HCT116 (cell line): Measurements from ENCODE around the gene YWHAH. TPM values are rescaled to one million over a fixed set of nuclear protein-coding genes. Genes with fewer than 3 reads are reported as not detected.

Experiments used
- ATAC-seq: fragments of 200-7000 bp; cut with Tn5 transposase; 2 replicates; pipeline ENCODE4 v1.9.1; 2020; ENCODE audit warnings: mild to moderate bottlenecking, moderate library complexity
- BruUV-seq: library from RNA; stranded (reverse); fragments of 400-500 nt; replicated peaks from 2 replicates; lab custom pipeline; 2021; lab: Mats Ljungman, UMichigan
- CTCF ChIA-PET: fragments of 300-600 bp; sonication (Branson Sonifier 250); formaldehyde crosslinking; loops from one replicate; lab custom pipeline; 2021; ENCODE audit warnings: antibody characterized with exemption; lab: Charles Lee
- POLR2A ChIA-PET: fragments of 300-600, 350-600 bp; sonication (Branson Sonifier 250); formaldehyde crosslinking; loops from one replicate; lab custom pipeline; 2021; ENCODE audit warnings: antibody characterized with exemption; lab: Charles Lee
- RAD21 ChIA-PET, 2 experiments: fragments of 300-600 bp; sonication (Branson Sonifier 250); formaldehyde crosslinking; loops; one replicate each; lab custom pipeline; 2023; ENCODE audit warnings: low total read pairs in 2 of 2; ENCODE audit not compliant: uncharacterized antibody in 2 of 2, unreplicated experiment in 2 of 2, low non-redundant PET in 1 of 2; lab: Charles Lee
- DNase-seq: peaks from one replicate; pipeline ENCODE4 v3.0.0-alpha.2; 2010; ENCODE audit warnings: low read depth, low spot score
- H2AFZ ChIP-seq: fragments of 200-600 bp; shearing (Covaris generic), sonication (generic); 2 replicates; pipeline ENCODE4 v1.6.1; 2017; ENCODE audit warnings: low read depth, mixed run types, mixed read lengths, antibody characterized with exemption, low read length; ENCODE audit not compliant: poor library complexity, severe bottlenecking
- H3K27ac ChIP-seq: 2 replicates; pipeline ENCODE4 v1.5.1; 2012; ENCODE audit warnings: low read depth, low read length
- H3K27me3 ChIP-seq: fragments of 200-600 bp; sonication (generic); 2 replicates; pipeline ENCODE4 v1.6.1; 2016; ENCODE audit warnings: mixed run types, low read length, mixed read lengths; ENCODE audit not compliant: insufficient read depth
- H3K36me3 ChIP-seq, 2 experiments: fragments of 200-500 bp in 1 of 2; fragments of 200-600 bp in 1 of 2; sonication (Bioruptor generic) in 1 of 2; sonication (generic) in 1 of 2; 2 replicates each; pipeline versions ENCODE4 v1.5.1 to v1.6.1; 2014 to 2016; ENCODE audit warnings: low read length in 2 of 2, inconsistent platforms in 1 of 2, mixed read lengths in 1 of 2, mixed run types in 1 of 2; ENCODE audit not compliant: insufficient read depth in 2 of 2, control insufficient read depth in 1 of 2
- H3K4me1 ChIP-seq, 2 experiments: fragments of 200-600 bp in 1 of 2; sonication (generic) in 1 of 2; 2 replicates each; pipeline versions ENCODE4 v1.5.1 to v1.6.1; 2012 to 2017; ENCODE audit warnings: low read length in 2 of 2, inconsistent platforms in 1 of 2, mild to moderate bottlenecking in 1 of 2, mixed read lengths in 1 of 2, mixed run types in 1 of 2, moderate library complexity in 1 of 2; ENCODE audit not compliant: insufficient read depth in 2 of 2, control insufficient read depth in 1 of 2
- H3K4me2 ChIP-seq: fragments of 200-600 bp; sonication (generic); 2 replicates; pipeline ENCODE4 v1.6.1; 2017; ENCODE audit warnings: mixed run types, low read length, mixed read lengths
- H3K4me3 ChIP-seq, 2 experiments: fragments of 200-600 bp in 1 of 2; sonication (generic) in 1 of 2; replicated peaks in 1 of 2; 2 replicates each; pipeline ENCODE4 v1.5.1; 2011 to 2016; ENCODE audit warnings: low read length in 2 of 2, control low read depth in 1 of 2, low read depth in 1 of 2, mild to moderate bottlenecking in 1 of 2, mixed read lengths in 1 of 2, mixed run types in 1 of 2
- H3K79me2 ChIP-seq: fragments of 200-600 bp; sonication (generic); 2 replicates; pipeline ENCODE4 v1.6.1; 2017; ENCODE audit warnings: mild to moderate bottlenecking, mixed run types, low read length, moderate library complexity, mixed read lengths; ENCODE audit not compliant: insufficient read depth
- H3K9ac ChIP-seq: fragments of 200-600 bp; sonication (generic); 2 replicates; pipeline ENCODE4 v1.6.1; 2016; ENCODE audit warnings: low read length, mixed read lengths
- H3K9me2 ChIP-seq: fragments of 200-600 bp; sonication (generic), shearing (Covaris generic); 2 replicates; pipeline ENCODE4 v1.6.1; 2017; ENCODE audit warnings: mixed run types, mild to moderate bottlenecking, moderate library complexity; ENCODE audit not compliant: insufficient read depth
- H3K9me3 ChIP-seq, 2 experiments: fragments of 200-500 bp in 1 of 2; fragments of 200-600 bp in 1 of 2; sonication (Bioruptor generic) in 1 of 2; sonication (generic) in 1 of 2; 2 replicates each; pipeline ENCODE4 v1.6.1; 2014 to 2017; ENCODE audit warnings: low read length in 2 of 2, mixed read lengths in 2 of 2, inconsistent platforms in 1 of 2, low read depth in 1 of 2, mild to moderate bottlenecking in 1 of 2, mixed run types in 1 of 2, moderate library complexity in 1 of 2; ENCODE audit not compliant: control insufficient read depth in 1 of 2, insufficient read depth in 1 of 2
- H4K20me1 ChIP-seq: fragments of 200-600 bp; sonication (generic), shearing (Covaris generic); 2 replicates; pipeline ENCODE4 v1.6.1; 2017; ENCODE audit warnings: mixed run types, mild to moderate bottlenecking, moderate library complexity; ENCODE audit not compliant: insufficient read depth
- CEBPB ChIP-seq: IDR thresholded peaks from 2 replicates; pipeline ENCODE4 v1.6.1; 2012; ENCODE audit warnings: low read depth
- EZH2 ChIP-seq: fragments of 200-600 bp; sonication (generic); IDR thresholded peaks from 2 replicates; pipeline ENCODE4 v1.6.1; 2017; ENCODE audit warnings: antibody characterized with exemption, mixed run types
- EZH2phosphoT487 ChIP-seq: fragments of 200-600 bp; IDR thresholded peaks from 2 replicates; pipeline ENCODE4 v1.6.1; 2018; ENCODE audit warnings: antibody characterized with exemption, borderline replicate concordance
- SIN3A ChIP-seq: IDR thresholded peaks from 2 replicates; pipeline ENCODE4 v1.6.1; 2012; ENCODE audit warnings: low read depth
- SRF ChIP-seq: IDR thresholded peaks from 2 replicates; pipeline ENCODE4 v1.6.1; 2012; ENCODE audit warnings: low read depth
- YY1 ChIP-seq: IDR thresholded peaks from 2 replicates; pipeline ENCODE4 v1.6.1; 2011; ENCODE audit warnings: low read length, low read depth, moderate library complexity, mild to moderate bottlenecking; ENCODE audit not compliant: insufficient replicate concordance; ENCODE audit errors: extremely low read depth
- intact Hi-C: fragments of 100-400 bp; cut with micrococcal nuclease; formaldehyde crosslinking; loops from 2 replicates; pipeline ENCODE4 v1.10.0; 2022
- total RNA-seq: library from RNA; stranded (reverse); gene quantifications from one replicate; pipeline ENCODE4 v1.2.1, GENCODE V29; 2021; ENCODE audit not compliant: unreplicated experiment
- TF ChIP-seq, protein P1 (sequence below): IDR thresholded peaks from 2 replicates; pipeline ENCODE4 v1.6.1; 2012
- TF ChIP-seq, protein P2 (sequence below), 3 experiments: fragments of 200-600 bp in 1 of 3; sonication (generic) in 1 of 3; IDR thresholded peaks in 2 of 3; conservative IDR thresholded peaks in 1 of 3; 2 replicates each; pipeline ENCODE4 v1.5.1; 2012 to 2017; ENCODE audit warnings: low read depth in 2 of 3, low read length in 2 of 3, antibody characterized with exemption in 1 of 3, borderline replicate concordance in 1 of 3, control low read depth in 1 of 3, mild to moderate bottlenecking in 1 of 3, mixed read lengths in 1 of 3, mixed run types in 1 of 3, moderate library complexity in 1 of 3; ENCODE audit not compliant: insufficient read depth in 1 of 3

YWHAH gene
- total RNA-seq, 1 experiment from 2014 or later: 140 TPM

DNA sequence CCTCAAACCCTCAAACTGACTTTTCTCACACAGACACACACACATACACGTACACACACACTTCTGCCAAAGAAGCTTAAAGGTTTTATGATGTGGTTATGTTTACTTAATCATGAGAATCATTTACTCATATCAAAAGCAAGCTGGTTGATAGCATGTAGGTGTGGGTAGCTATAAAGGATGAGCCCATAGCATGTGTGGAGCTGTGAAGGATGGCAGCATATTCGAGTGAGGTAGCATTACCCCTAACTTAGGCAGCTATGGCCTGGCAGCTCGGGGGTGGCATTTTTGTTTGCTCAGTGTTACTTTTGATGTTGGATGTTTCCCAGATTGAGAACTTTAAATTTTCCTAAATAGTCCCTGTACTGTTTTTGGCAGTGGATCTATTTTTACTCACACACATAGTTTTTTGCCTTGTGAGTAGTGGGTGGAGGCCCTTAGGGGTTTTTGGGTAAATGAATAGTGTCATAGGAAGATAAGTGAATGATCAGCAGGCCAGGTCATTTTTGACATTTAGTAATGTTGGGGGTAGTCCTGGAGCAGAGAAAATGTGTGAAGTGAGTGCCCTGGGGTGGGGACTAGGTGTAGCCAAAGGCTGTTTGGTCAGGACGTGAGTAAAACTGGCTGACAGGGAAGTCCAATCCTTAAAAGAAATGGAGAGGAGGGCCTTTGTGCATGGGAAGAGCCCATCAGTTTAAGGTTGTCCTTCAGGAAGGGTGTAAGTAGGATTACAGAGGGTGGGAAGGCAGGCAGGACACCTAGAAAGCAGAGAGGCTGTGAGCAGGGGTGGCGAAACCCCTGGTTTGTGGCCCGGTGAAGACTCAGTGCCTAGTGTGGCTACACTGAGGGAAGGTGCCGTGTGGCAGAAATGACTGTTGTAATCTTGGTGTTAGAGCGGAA lies 7.1 kb downstream of the YWHAH start:
- intact Hi-C loops: no loop called here
- BruUV-seq: no TSS peak
- no peaks in the 10 kb centered on the region for H3K27me3 ChIP-seq
- H3K27ac ChIP-seq: peak overlapping the region; percentile 10; the same call in 1 of the 2 replicates
- no peak overlapping the region for H2AFZ ChIP-seq
- ATAC-seq (peak; percentile 26; the same call in 1 of the 2 replicates), DNase-seq (no peak)
- H4K20me1 ChIP-seq: peaks cover 27% of the 10 kb centered on the region; the same call in 1 of the 2 replicates
- TF ChIP-seq YY1: no peak
- no peak for TF ChIP-seq SRF
- TF ChIP-seq, protein P1, sequence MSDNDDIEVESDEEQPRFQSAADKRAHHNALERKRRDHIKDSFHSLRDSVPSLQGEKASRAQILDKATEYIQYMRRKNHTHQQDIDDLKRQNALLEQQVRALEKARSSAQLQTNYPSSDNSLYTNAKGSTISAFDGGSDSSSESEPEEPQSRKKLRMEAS: no peak
- no peak for TF ChIP-seq CEBPB
- no peak for TF ChIP-seq SIN3A
- no peak for TF ChIP-seq EZH2phosphoT487
- no peak for TF ChIP-seq EZH2
- TF ChIP-seq, protein P2, sequence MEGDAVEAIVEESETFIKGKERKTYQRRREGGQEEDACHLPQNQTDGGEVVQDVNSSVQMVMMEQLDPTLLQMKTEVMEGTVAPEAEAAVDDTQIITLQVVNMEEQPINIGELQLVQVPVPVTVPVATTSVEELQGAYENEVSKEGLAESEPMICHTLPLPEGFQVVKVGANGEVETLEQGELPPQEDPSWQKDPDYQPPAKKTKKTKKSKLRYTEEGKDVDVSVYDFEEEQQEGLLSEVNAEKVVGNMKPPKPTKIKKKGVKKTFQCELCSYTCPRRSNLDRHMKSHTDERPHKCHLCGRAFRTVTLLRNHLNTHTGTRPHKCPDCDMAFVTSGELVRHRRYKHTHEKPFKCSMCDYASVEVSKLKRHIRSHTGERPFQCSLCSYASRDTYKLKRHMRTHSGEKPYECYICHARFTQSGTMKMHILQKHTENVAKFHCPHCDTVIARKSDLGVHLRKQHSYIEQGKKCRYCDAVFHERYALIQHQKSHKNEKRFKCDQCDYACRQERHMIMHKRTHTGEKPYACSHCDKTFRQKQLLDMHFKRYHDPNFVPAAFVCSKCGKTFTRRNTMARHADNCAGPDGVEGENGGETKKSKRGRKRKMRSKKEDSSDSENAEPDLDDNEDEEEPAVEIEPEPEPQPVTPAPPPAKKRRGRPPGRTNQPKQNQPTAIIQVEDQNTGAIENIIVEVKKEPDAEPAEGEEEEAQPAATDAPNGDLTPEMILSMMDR (IDR thresholded peaks at IDR 0.05 in 2 of 3, conservative IDR thresholded peaks at IDR 0.05 in 1 of 3; ENCODE audit: borderline replicate concordance in 1 of 3, insufficient read depth in 1 of 3, low read depth in 2 of 3, low read length in 2 of 3): no peak
- no peaks in the 10 kb centered on the region for H3K9me3 ChIP-seq
- H3K9ac ChIP-seq: peak overlapping the region; percentile 18; the same call in 1 of the 2 replicates
- H3K9me2 ChIP-seq: no peaks in the 10 kb centered on the region
- H3K4me1 ChIP-seq: peaks cover 12 to 36% of the 10 kb centered on the region in 2 experiments
- CTCF ChIA-PET: interaction anchor here (2.0 to 3.5 kb wide), 2 partner anchors 19 to 286 kb away, joined by 7 to 16 read pairs; no protein-coding TSS in a partner anchor
- peak overlapping the region; percentile 9 for H3K4me2 ChIP-seq
- POLR2A ChIA-PET: interaction anchor here (0.7 to 1.3 kb wide), 2 partner anchors 9 to 10 kb away, joined by 3 read pairs; no protein-coding TSS in a partner anchor
- no peak overlapping the region for H3K4me3 ChIP-seq
- RAD21 ChIA-PET: no interaction called here
- H3K36me3 ChIP-seq: peaks cover 43% of the 10 kb centered on the region in 2 experiments
- H3K79me2 ChIP-seq: peaks cover 100% of the 10 kb centered on the region
